ENCODE results near the gene DHRS7B.

- TF ChIP-seq, protein P1, sequence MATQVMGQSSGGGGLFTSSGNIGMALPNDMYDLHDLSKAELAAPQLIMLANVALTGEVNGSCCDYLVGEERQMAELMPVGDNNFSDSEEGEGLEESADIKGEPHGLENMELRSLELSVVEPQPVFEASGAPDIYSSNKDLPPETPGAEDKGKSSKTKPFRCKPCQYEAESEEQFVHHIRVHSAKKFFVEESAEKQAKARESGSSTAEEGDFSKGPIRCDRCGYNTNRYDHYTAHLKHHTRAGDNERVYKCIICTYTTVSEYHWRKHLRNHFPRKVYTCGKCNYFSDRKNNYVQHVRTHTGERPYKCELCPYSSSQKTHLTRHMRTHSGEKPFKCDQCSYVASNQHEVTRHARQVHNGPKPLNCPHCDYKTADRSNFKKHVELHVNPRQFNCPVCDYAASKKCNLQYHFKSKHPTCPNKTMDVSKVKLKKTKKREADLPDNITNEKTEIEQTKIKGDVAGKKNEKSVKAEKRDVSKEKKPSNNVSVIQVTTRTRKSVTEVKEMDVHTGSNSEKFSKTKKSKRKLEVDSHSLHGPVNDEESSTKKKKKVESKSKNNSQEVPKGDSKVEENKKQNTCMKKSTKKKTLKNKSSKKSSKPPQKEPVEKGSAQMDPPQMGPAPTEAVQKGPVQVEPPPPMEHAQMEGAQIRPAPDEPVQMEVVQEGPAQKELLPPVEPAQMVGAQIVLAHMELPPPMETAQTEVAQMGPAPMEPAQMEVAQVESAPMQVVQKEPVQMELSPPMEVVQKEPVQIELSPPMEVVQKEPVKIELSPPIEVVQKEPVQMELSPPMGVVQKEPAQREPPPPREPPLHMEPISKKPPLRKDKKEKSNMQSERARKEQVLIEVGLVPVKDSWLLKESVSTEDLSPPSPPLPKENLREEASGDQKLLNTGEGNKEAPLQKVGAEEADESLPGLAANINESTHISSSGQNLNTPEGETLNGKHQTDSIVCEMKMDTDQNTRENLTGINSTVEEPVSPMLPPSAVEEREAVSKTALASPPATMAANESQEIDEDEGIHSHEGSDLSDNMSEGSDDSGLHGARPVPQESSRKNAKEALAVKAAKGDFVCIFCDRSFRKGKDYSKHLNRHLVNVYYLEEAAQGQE (IDR thresholded peaks at IDR 0.05; ENCODE audit: borderline replicate concordance) = no peak
- TF ChIP-seq, protein P2, sequence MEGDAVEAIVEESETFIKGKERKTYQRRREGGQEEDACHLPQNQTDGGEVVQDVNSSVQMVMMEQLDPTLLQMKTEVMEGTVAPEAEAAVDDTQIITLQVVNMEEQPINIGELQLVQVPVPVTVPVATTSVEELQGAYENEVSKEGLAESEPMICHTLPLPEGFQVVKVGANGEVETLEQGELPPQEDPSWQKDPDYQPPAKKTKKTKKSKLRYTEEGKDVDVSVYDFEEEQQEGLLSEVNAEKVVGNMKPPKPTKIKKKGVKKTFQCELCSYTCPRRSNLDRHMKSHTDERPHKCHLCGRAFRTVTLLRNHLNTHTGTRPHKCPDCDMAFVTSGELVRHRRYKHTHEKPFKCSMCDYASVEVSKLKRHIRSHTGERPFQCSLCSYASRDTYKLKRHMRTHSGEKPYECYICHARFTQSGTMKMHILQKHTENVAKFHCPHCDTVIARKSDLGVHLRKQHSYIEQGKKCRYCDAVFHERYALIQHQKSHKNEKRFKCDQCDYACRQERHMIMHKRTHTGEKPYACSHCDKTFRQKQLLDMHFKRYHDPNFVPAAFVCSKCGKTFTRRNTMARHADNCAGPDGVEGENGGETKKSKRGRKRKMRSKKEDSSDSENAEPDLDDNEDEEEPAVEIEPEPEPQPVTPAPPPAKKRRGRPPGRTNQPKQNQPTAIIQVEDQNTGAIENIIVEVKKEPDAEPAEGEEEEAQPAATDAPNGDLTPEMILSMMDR (IDR thresholded peaks at IDR 0.05; ENCODE audit: poor library complexity, severe bottlenecking) = no peak
Measured at GRCh38 chr17:21170809-21171208, 44.0 kb downstream of the DHRS7B start.
